ENCODE results near the gene SH3PXD2B. TPM values are rescaled to one million over a fixed set of nuclear protein-coding genes. Genes with fewer than 3 reads are reported as not detected.

Gene SH3PXD2B
- total and polyA plus RNA-seq, 2 of the 13 experiments (the other 11 are each of a cell fraction or from before 2014, with no cell fraction given), result 3.4 to 4.6 TPM

- 0 out of 2 replicates have a peak, but pooled peaks have one; percentile 27 for TF ChIP-seq TSC22D2 (CRISPR knock-in tag; IDR thresholded peaks at IDR 0.05; ENCODE audit: borderline replicate concordance)
- peak; percentile 78 for TF ChIP-seq ZNF331 (CRISPR knock-in tag; IDR thresholded peaks at IDR 0.05)
- TF ChIP-seq ZNF441 (CRISPR knock-in tag; IDR thresholded peaks at IDR 0.05; ENCODE audit: borderline replicate concordance), result no peak
- peak; percentile 76; the same call in 1 of the 2 replicates for TF ChIP-seq SMYD3 (CRISPR knock-in tag; IDR thresholded peaks at IDR 0.05)
- 0 out of 2 replicates have a peak, but pooled peaks have one; percentile 24 for TF ChIP-seq TBX3 (IDR thresholded peaks at IDR 0.05; ENCODE audit: borderline replicate concordance)
- peak; percentile 42 for TF ChIP-seq MYC (CRISPR knock-in tag; IDR thresholded peaks at IDR 0.05; ENCODE audit: borderline replicate concordance)
- TF ChIP-seq ESRRA (CRISPR knock-in tag; IDR thresholded peaks at IDR 0.05; ENCODE audit: low read depth), result peak; percentile 88
- no peak for TF ChIP-seq ZNF629 (CRISPR knock-in tag; conservative IDR thresholded peaks at IDR 0.05)
- no peak for TF ChIP-seq ATRX (CRISPR knock-in tag; IDR thresholded peaks at IDR 0.05; ENCODE audit: borderline replicate concordance)
- TF ChIP-seq GATAD2A (CRISPR knock-in tag; IDR thresholded peaks at IDR 0.05), result peak; percentile 97
- peak; percentile 79 for TF ChIP-seq HOXA3 (CRISPR knock-in tag; IDR thresholded peaks at IDR 0.05)
- peak; percentile 80 for TF ChIP-seq TBX2 (CRISPR knock-in tag; IDR thresholded peaks at IDR 0.05; ENCODE audit: borderline replicate concordance)
- TF ChIP-seq CC2D1A (CRISPR knock-in tag; IDR thresholded peaks at IDR 0.05), result 0 out of 2 replicates have a peak, but pooled peaks have one; percentile 39
- TF ChIP-seq ZNF782 (CRISPR knock-in tag; IDR thresholded peaks at IDR 0.05; ENCODE audit: borderline replicate concordance), result peak; percentile 24; the same call in 1 of the 2 replicates
- peak; percentile 37; the same call in 1 of the 2 replicates for TF ChIP-seq ZNF501 (CRISPR knock-in tag; IDR thresholded peaks at IDR 0.05)
- no peak for TF ChIP-seq BHLHE40 (IDR thresholded peaks at IDR 0.05; ENCODE audit: low read length)
- TF ChIP-seq ZNF138 (CRISPR knock-in tag; IDR thresholded peaks at IDR 0.05; ENCODE audit: low read depth), result no peak
- TF ChIP-seq ATF6 (CRISPR knock-in tag; conservative IDR thresholded peaks at IDR 0.05), result no peak
- peak; percentile 22; the same call in 1 of the 2 replicates for TF ChIP-seq IRF9 (CRISPR knock-in tag; IDR thresholded peaks at IDR 0.05; ENCODE audit: borderline replicate concordance)
- TF ChIP-seq MEIS1 (CRISPR knock-in tag; IDR thresholded peaks at IDR 0.05; ENCODE audit: borderline replicate concordance), result no peak; the same call in 1 of the 2 replicates
- peak; percentile 69; the same call in 1 of the 2 replicates for TF ChIP-seq ZNF788 (CRISPR knock-in tag; IDR thresholded peaks at IDR 0.05; ENCODE audit: borderline replicate concordance)
- no peak for TF ChIP-seq YY1 (IDR thresholded peaks at IDR 0.05; ENCODE audit: insufficient read depth, insufficient replicate concordance, low read depth, low read length)
- TF ChIP-seq MXI1 (IDR thresholded peaks at IDR 0.05; ENCODE audit: borderline replicate concordance, low read depth, low read length), result peak; percentile 33; the same call in 1 of the 3 replicates
- TF ChIP-seq UBTF (CRISPR knock-in tag; IDR thresholded peaks at IDR 0.05), result peak; percentile 60; the same call in 1 of the 2 replicates
Observed at GRCh38 chr5:172414531-172415361, 39.6 kb downstream of the SH3PXD2B start (continued).
